ENCODE measurements around the gene SLC18A3.

DNA sequence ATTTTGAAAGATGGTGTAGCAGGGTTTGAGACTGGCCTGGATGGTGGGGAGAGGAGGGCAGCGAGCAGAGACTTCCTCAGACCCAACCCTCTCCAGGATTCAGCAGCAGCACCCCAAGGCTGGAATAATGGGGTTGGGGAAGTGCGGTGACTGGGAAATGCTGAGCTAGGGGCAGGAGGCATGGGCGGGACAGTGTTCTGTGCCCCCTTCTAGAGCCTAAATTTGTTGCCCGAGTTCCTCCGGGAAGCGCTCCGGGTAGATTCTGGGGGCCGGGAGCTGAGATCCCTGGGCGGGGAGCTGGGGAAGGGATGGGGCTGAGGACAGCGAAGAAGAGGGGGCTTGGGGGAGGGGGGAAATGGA lies 3.8 kb downstream of the SLC18A3 start, which contains the start of gene CHAT:
- TF ChIP-seq POLR2A (IDR thresholded peaks at IDR 0.05): no peak
- TF ChIP-seq, protein P1, sequence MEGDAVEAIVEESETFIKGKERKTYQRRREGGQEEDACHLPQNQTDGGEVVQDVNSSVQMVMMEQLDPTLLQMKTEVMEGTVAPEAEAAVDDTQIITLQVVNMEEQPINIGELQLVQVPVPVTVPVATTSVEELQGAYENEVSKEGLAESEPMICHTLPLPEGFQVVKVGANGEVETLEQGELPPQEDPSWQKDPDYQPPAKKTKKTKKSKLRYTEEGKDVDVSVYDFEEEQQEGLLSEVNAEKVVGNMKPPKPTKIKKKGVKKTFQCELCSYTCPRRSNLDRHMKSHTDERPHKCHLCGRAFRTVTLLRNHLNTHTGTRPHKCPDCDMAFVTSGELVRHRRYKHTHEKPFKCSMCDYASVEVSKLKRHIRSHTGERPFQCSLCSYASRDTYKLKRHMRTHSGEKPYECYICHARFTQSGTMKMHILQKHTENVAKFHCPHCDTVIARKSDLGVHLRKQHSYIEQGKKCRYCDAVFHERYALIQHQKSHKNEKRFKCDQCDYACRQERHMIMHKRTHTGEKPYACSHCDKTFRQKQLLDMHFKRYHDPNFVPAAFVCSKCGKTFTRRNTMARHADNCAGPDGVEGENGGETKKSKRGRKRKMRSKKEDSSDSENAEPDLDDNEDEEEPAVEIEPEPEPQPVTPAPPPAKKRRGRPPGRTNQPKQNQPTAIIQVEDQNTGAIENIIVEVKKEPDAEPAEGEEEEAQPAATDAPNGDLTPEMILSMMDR (IDR thresholded peaks at IDR 0.05): no peak
- no peak for TF ChIP-seq POLR2AphosphoS5 (IDR thresholded peaks at IDR 0.05)

Data from breast epithelium (tissue), 3 donors.